Measurements from ENCODE around the gene WDR82. TPM values are rescaled to one million over a fixed set of nuclear protein-coding genes. Genes with fewer than 3 reads are reported as not detected.

The WDR82 gene
- total and polyA plus RNA-seq, 8 donors = 60.2 to 124 (median 108) TPM

GRCh38 chr3:52225452-52226228 is 52.8 kb downstream of the WDR82 start, which contains the start of gene TLR9:
TLR9 (minus strand) TSS chr3:52225645; CDS start chr3:52225529, 116 bp downstream.
- Histone ChIP-seq H3K36me3 (peaks cover 0 to 58% of the 10 kb centered on the region in 2 donors), H3K4me1 (peaks cover 0 to 31% of the 10 kb centered on the region in 2 donors), H3K27ac (no peak within 1 kb of the TSS), H3K4me3 (no peak within 1 kb of the TSS), H3K27me3 (no peaks in the 10 kb centered on the region), H3K9me3 (no peaks in the 10 kb centered on the region)
- intact Hi-C loops (cut with DNase I) = loop anchor here in 1 of 2 donors (10.0 kb wide), 1 partner anchor 119 kb away; no protein-coding TSS in a partner anchor
- DNase-seq (peak in 2 of 4 donors; percentile 30 to 55), ATAC-seq (peak; percentile 11)
- TF ChIP-seq CTCF (IDR thresholded peaks at IDR 0.05) = no peak

GRCh38 chr3:52223449-52224408 is 54.7 kb downstream of the WDR82 start:
- no peak for TF ChIP-seq CTCF (IDR thresholded peaks at IDR 0.05)
- Histone ChIP-seq H3K9me3 (no peaks in the 10 kb centered on the region), H3K27ac (no peak overlapping the region), H3K4me3 (no peak overlapping the region), H3K27me3 (no peaks in the 10 kb centered on the region), H3K36me3 (peaks cover 0 to 39% of the 10 kb centered on the region in 2 donors), H3K4me1 (peaks cover 0 to 49% of the 10 kb centered on the region in 2 donors)
- intact Hi-C loops (cut with DNase I) = loop anchor here in 1 of 2 donors (10.0 kb wide), 1 partner anchor 121 kb away; no protein-coding TSS in a partner anchor
- DNase-seq (peak in 1 of 4 donors; percentile 65), ATAC-seq (no peak)

- Histone ChIP-seq H3K27me3 (no peaks in the 10 kb centered on the region), H3K27ac (peak overlapping the region in 1 of 2 donors; percentile 28), H3K4me3 (no peak overlapping the region), H3K36me3 (peaks cover 0 to 28% of the 10 kb centered on the region in 2 donors), H3K4me1 (peaks cover 8 to 61% of the 10 kb centered on the region in 2 donors), H3K9me3 (no peaks in the 10 kb centered on the region)
- intact Hi-C loops (cut with DNase I) = loop anchor here in 1 of 2 donors (10.0 kb wide), 1 partner anchor 122 kb away; no protein-coding TSS in a partner anchor
- TF ChIP-seq CTCF (IDR thresholded peaks at IDR 0.05) = no peak
- peak in 1 of 4 donors; percentile 72 for DNase-seq
- ATAC-seq = no peak
Observed at GRCh38 chr3:52222319-52223221, 55.9 kb downstream of the WDR82 start.

- ATAC-seq = no peak
- H3K36me3 ChIP-seq = peaks cover 0 to 21% of the 10 kb centered on the region in 2 donors
- H3K9me3 ChIP-seq = no peaks in the 10 kb centered on the region
- no peak overlapping the region for H3K4me3 ChIP-seq
- H3K27ac ChIP-seq = peak overlapping the region in 1 of 2 donors; percentile 28
- peak in 1 of 4 donors; percentile 73 for DNase-seq
- no peak for TF ChIP-seq CTCF (IDR thresholded peaks at IDR 0.05)
- peaks cover 15 to 69% of the 10 kb centered on the region in 2 donors for H3K4me1 ChIP-seq
- intact Hi-C loops (cut with DNase I) = loop anchor here in 1 of 2 donors (10.0 kb wide), 1 partner anchor 123 kb away; no protein-coding TSS in a partner anchor
- no peaks in the 10 kb centered on the region for H3K27me3 ChIP-seq
Observed at GRCh38 chr3:52221563-52222318, 56.7 kb downstream of the WDR82 start.

Data from left lung (tissue), 10 donors.